Epithelial cell of proximal tubule (primary cell): Measurements from ENCODE around the gene PTPRO. TPM values are rescaled to one million over a fixed set of nuclear protein-coding genes. Genes with fewer than 3 reads are reported as not detected.

Experiments
- DNase-seq: peaks from one replicate; pipeline ENCODE4 v3.0.0-alpha.2; 2011; ENCODE audit warnings: low read depth
- H3K4me3 ChIP-seq: 2 replicates; pipeline ENCODE4 v1.5.1; 2011; ENCODE audit warnings: low read depth, mild to moderate bottlenecking, low read length
- total RNA-seq: library from RNA; depleted of rRNA; stranded (reverse); fragments of >200 nt; gene quantifications from 2 replicates; pipeline ENCODE4 v1.2.3, GENCODE V29; 2015
- TF ChIP-seq, protein P1 (sequence below): conservative IDR thresholded peaks from 2 replicates; pipeline ENCODE4 v1.5.1; 2012; ENCODE audit warnings: low read depth, mild to moderate bottlenecking, low read length

The PTPRO gene
- total RNA-seq, 1 donor from 2014 or later: 1.3 TPM

- no peak overlapping the region for H3K4me3 ChIP-seq
- TF ChIP-seq, protein P1, sequence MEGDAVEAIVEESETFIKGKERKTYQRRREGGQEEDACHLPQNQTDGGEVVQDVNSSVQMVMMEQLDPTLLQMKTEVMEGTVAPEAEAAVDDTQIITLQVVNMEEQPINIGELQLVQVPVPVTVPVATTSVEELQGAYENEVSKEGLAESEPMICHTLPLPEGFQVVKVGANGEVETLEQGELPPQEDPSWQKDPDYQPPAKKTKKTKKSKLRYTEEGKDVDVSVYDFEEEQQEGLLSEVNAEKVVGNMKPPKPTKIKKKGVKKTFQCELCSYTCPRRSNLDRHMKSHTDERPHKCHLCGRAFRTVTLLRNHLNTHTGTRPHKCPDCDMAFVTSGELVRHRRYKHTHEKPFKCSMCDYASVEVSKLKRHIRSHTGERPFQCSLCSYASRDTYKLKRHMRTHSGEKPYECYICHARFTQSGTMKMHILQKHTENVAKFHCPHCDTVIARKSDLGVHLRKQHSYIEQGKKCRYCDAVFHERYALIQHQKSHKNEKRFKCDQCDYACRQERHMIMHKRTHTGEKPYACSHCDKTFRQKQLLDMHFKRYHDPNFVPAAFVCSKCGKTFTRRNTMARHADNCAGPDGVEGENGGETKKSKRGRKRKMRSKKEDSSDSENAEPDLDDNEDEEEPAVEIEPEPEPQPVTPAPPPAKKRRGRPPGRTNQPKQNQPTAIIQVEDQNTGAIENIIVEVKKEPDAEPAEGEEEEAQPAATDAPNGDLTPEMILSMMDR: no peak
- DNase-seq: no peak
These were observed 203.1 kb downstream of the PTPRO start for GRCh38 chr12:15525441-15525840.

GRCh38 chr12:15526033-15526432, 203.7 kb downstream of the PTPRO start:
- TF ChIP-seq, protein P1: no peak
- no peak overlapping the region for H3K4me3 ChIP-seq
- DNase-seq: no peak

GRCh38 chr12:15527201-15528080, 205.1 kb downstream of the PTPRO start:
- TF ChIP-seq, protein P1: peak; percentile 66
- no peak overlapping the region for H3K4me3 ChIP-seq
- DNase-seq: peak; percentile 9

DNA sequence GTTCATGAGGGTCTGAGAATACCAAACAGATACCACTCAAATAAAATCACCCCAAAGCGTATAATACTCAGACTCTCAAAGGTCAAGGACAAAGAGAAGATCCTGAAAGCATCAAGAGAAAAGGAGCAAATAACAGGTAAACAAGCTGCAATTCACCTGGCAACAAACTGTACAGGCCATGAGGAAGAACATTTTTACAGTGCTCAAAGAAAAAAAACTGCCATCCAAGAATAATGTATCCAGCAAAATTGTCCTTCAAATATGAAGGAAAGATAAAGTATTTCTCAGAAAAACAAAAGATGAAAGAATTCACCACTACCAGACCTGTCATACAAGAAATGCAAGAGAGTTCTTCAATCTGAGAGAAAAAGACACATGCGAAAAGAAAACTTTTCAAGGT, 206.4 kb downstream of the PTPRO start:
- no peak for DNase-seq
- H3K4me3 ChIP-seq: no peak overlapping the region
- TF ChIP-seq, protein P1: no peak

DNA sequence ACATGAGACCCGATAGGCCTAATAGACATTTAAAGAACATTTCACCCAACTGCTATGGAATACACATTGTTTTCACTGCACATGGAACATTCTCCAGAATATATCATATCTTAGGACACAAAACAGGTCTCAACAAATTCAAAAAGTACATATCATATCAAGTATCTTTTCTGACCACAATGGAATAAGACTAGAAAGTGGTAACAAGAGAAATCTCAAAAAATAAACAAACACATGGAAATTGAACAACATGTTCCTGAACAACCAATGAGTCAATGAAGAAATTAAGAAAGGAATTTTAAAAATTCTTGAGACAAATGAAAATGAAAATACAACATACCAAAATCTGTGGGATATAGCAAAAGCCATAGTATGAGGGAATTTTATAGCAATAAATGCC, 208.1 kb downstream of the PTPRO start:
- no peak for DNase-seq
- TF ChIP-seq, protein P1: no peak
- no peak overlapping the region for H3K4me3 ChIP-seq

GRCh38 chr12:15532364-15532977, 210.2 kb downstream of the PTPRO start:
- H3K4me3 ChIP-seq: no peak overlapping the region
- peak; percentile 33 for DNase-seq
- TF ChIP-seq, protein P1: peak; percentile 85
